IMR-90 (cell line): ENCODE measurements around the gene STX8. TPM values are rescaled to one million over a fixed set of nuclear protein-coding genes. Genes with fewer than 3 reads are reported as not detected.

Experiments used
- ATAC-seq: fragments of 200-7000 bp; cut with Tn5 transposase; 2 replicates; pipeline ENCODE4 v1.9.1; 2020; ENCODE audit warnings: low read depth, mild to moderate bottlenecking, moderate library complexity
- BruUV-seq: library from RNA; stranded (reverse); fragments of 400-500 nt; replicated peaks from 2 replicates; lab custom pipeline; 2021; lab: Mats Ljungman, UMichigan
- CTCF ChIA-PET: fragments of 300-600 bp; formaldehyde crosslinking; extraction: SDS; loops from one replicate; lab custom pipeline; 2021; ENCODE audit warnings: antibody characterized with exemption; lab: Yijun Ruan, JAX
- POLR2A ChIA-PET: fragments of 300-600 bp; sonication (Branson Sonifier 250); formaldehyde crosslinking; loops from one replicate; lab custom pipeline; 2022; ENCODE audit warnings: antibody characterized with exemption; ENCODE audit not compliant: unreplicated experiment; lab: Charles Lee
- DNase-seq: peaks from one replicate; pipeline ENCODE4 v3.0.0; 2013
- H2AFZ ChIP-seq: replicated peaks from 2 replicates; pipeline ENCODE3; 2013; ENCODE audit warnings: low read length, mild to moderate bottlenecking; ENCODE audit not compliant: poor library complexity
- H2AK5ac ChIP-seq: 2 replicates; pipeline ENCODE4 v1.6.1; 2013; ENCODE audit warnings: low read depth, low read length, inconsistent platforms
- H2AK9ac ChIP-seq: replicated peaks from 2 replicates; pipeline ENCODE3; 2013; ENCODE audit warnings: mild to moderate bottlenecking, low read depth, low read length, moderate library complexity; ENCODE audit not compliant: poor library complexity
- H2BK120ac ChIP-seq: 2 replicates; pipeline ENCODE4 v1.6.1; 2013; ENCODE audit warnings: low read depth, low read length, inconsistent platforms
- H2BK15ac ChIP-seq: 3 replicates; pipeline ENCODE4 v1.6.1; 2013; ENCODE audit warnings: low read depth, low read length, inconsistent platforms
- H2BK20ac ChIP-seq: 2 replicates; pipeline ENCODE4 v1.6.1; 2013; ENCODE audit warnings: low read depth, mild to moderate bottlenecking, inconsistent platforms, low read length, moderate library complexity
- H2BK5ac ChIP-seq: 2 replicates; pipeline ENCODE4 v1.6.1; 2013; ENCODE audit warnings: mild to moderate bottlenecking, low read depth, low read length, inconsistent platforms; ENCODE audit not compliant: poor library complexity, severe bottlenecking
- H3K14ac ChIP-seq: replicated peaks from 2 replicates; pipeline ENCODE4 v1.6.1; 2013; ENCODE audit warnings: low read depth, low read length, inconsistent platforms
- H3K18ac ChIP-seq: 2 replicates; pipeline ENCODE4 v1.6.1; 2013; ENCODE audit warnings: low read depth, low read length, control low read depth
- H3K23ac ChIP-seq: 2 replicates; pipeline ENCODE4 v1.6.1; 2013; ENCODE audit warnings: low read depth, low read length, inconsistent platforms
- H3K27ac ChIP-seq: 2 replicates; pipeline ENCODE4 v1.5.1; 2013; ENCODE audit warnings: mild to moderate bottlenecking, control low read depth, low read length; ENCODE audit not compliant: insufficient read depth
- H3K27me3 ChIP-seq: 2 replicates; pipeline ENCODE4 v1.6.1; 2013; ENCODE audit warnings: low read length; ENCODE audit not compliant: control insufficient read depth, insufficient read depth
- H3K36me3 ChIP-seq: 2 replicates; pipeline ENCODE4 v1.6.1; 2013; ENCODE audit warnings: low read length, mixed read lengths; ENCODE audit not compliant: control insufficient read depth, insufficient read depth
- H3K4ac ChIP-seq: 2 replicates; pipeline ENCODE4 v1.6.1; 2013; ENCODE audit warnings: low read depth, low read length, inconsistent platforms
- H3K4me1 ChIP-seq: 2 replicates; pipeline ENCODE4 v1.6.1; 2013; ENCODE audit warnings: low read length, mixed read lengths; ENCODE audit not compliant: control insufficient read depth, insufficient read depth
- H3K4me2 ChIP-seq: 2 replicates; pipeline ENCODE4 v1.6.1; 2013; ENCODE audit warnings: low read depth, mild to moderate bottlenecking, control low read depth, low read length, moderate library complexity
- H3K4me3 ChIP-seq: 2 replicates; pipeline ENCODE4 v1.5.1; 2013; ENCODE audit warnings: low read depth, mild to moderate bottlenecking, control low read depth, low read length, moderate library complexity; ENCODE audit not compliant: insufficient read depth
- H3K56ac ChIP-seq: 2 replicates; pipeline ENCODE4 v1.6.1; 2013; ENCODE audit warnings: low read length, inconsistent platforms; ENCODE audit not compliant: insufficient read depth; ENCODE audit errors: extremely low read depth
- H3K79me1 ChIP-seq, 2 experiments: 2 replicates each; pipeline ENCODE4 v1.6.1; 2013; ENCODE audit warnings: low read length in 2 of 2, inconsistent platforms in 1 of 2, low read depth in 1 of 2
- H3K9ac ChIP-seq: 2 replicates; pipeline ENCODE4 v1.6.1; 2013; ENCODE audit warnings: low read depth, low read length, control low read depth
- H3K9me1 ChIP-seq: 2 replicates; pipeline ENCODE4 v1.6.1; 2013; ENCODE audit warnings: low read length, inconsistent platforms; ENCODE audit not compliant: insufficient read depth
- H3K9me3 ChIP-seq: 2 replicates; pipeline ENCODE4 v1.6.1; 2013; ENCODE audit warnings: low read length; ENCODE audit not compliant: control insufficient read depth, insufficient read depth
- H4K20me1 ChIP-seq: 2 replicates; pipeline ENCODE4 v1.6.1; 2013; ENCODE audit warnings: low read length, inconsistent platforms; ENCODE audit not compliant: insufficient read depth
- H4K5ac ChIP-seq: 2 replicates; pipeline ENCODE4 v1.6.1; 2013; ENCODE audit warnings: mild to moderate bottlenecking, low read depth, low read length, control low read depth
- H4K8ac ChIP-seq, 2 experiments: 2 replicates each; pipeline ENCODE4 v1.6.1; 2013; ENCODE audit warnings: low read depth in 2 of 2, low read length in 2 of 2, control low read depth in 1 of 2, inconsistent platforms in 1 of 2
- H4K91ac ChIP-seq: 2 replicates; pipeline ENCODE4 v1.6.1; 2013; ENCODE audit warnings: low read depth, low read length, inconsistent platforms; ENCODE audit not compliant: insufficient read depth
- BHLHE40 ChIP-seq: fragments of 150-350 bp; IDR thresholded peaks from 2 replicates; pipeline ENCODE4 v1.6.1; 2016; ENCODE audit warnings: mild to moderate bottlenecking, low read depth, low read length
- CEBPB ChIP-seq: IDR thresholded peaks from 2 replicates; pipeline ENCODE4 v1.6.1; 2012; ENCODE audit warnings: low read depth, low read length, improper control_type of control experiment
- CHD1 ChIP-seq: IDR thresholded peaks from 2 replicates; pipeline ENCODE4 v1.6.1; 2012; ENCODE audit warnings: low read depth, low read length, improper control_type of control experiment
- CTCF ChIP-seq: conservative IDR thresholded peaks from 2 replicates; pipeline ENCODE4 v1.5.1; 2012; ENCODE audit warnings: mild to moderate bottlenecking, low read depth, low read length, improper control_type of control experiment
- ELK1 ChIP-seq: fragments of 150-350 bp; IDR thresholded peaks from 2 replicates; pipeline ENCODE4 v1.6.1; 2016; ENCODE audit warnings: low read depth, mild to moderate bottlenecking, low read length, moderate library complexity, borderline replicate concordance
- FOS ChIP-seq: fragments of 150-350 bp; IDR thresholded peaks from 2 replicates; pipeline ENCODE4 v1.6.1; 2016; ENCODE audit warnings: low read depth, low read length
- MAFK ChIP-seq: IDR thresholded peaks from 2 replicates; pipeline ENCODE4 v1.6.1; 2012; ENCODE audit warnings: low read depth, low read length, improper control_type of control experiment
- MAZ ChIP-seq: IDR thresholded peaks from 2 replicates; pipeline ENCODE4 v1.6.1; 2012; ENCODE audit warnings: low read depth, mild to moderate bottlenecking, low read length, improper control_type of control experiment, moderate library complexity, borderline replicate concordance
- MXI1 ChIP-seq: IDR thresholded peaks from 2 replicates; pipeline ENCODE4 v1.6.1; 2012; ENCODE audit warnings: low read depth, mild to moderate bottlenecking, low read length, moderate library complexity, borderline replicate concordance
- NFE2L2 ChIP-seq: fragments of 150-350 bp; IDR thresholded peaks from 2 replicates; pipeline ENCODE4 v1.6.1; 2016; ENCODE audit warnings: low read depth, mild to moderate bottlenecking, low read length
- POLR2A ChIP-seq: IDR thresholded peaks from 2 replicates; pipeline ENCODE4 v1.6.1; 2012; ENCODE audit warnings: mild to moderate bottlenecking, low read depth, low read length
- RAD21 ChIP-seq: IDR thresholded peaks from 2 replicates; pipeline ENCODE4 v1.6.1; 2012; ENCODE audit warnings: low read length, improper control_type of control experiment
- RCOR1 ChIP-seq: IDR thresholded peaks from 2 replicates; pipeline ENCODE4 v1.6.1; 2012; ENCODE audit warnings: mild to moderate bottlenecking, low read length, improper control_type of control experiment; ENCODE audit not compliant: insufficient replicate concordance
- RFX5 ChIP-seq: IDR thresholded peaks from 2 replicates; pipeline ENCODE4 v1.8.0; 2012; ENCODE audit warnings: low read depth, mild to moderate bottlenecking, low read length, moderate library complexity
- SMC3 ChIP-seq: fragments of 150-350 bp; IDR thresholded peaks from 2 replicates; pipeline ENCODE4 v1.6.1; 2016; ENCODE audit warnings: low read depth, mild to moderate bottlenecking, antibody characterized with exemption, low read length, moderate library complexity
- USF2 ChIP-seq: fragments of 150-350 bp; IDR thresholded peaks from 2 replicates; pipeline ENCODE4 v1.6.1; 2017; ENCODE audit warnings: mild to moderate bottlenecking, antibody characterized with exemption, low read length, low read depth
- WGBS, 2 experiments: methylation state at CpG; one replicate each; pipeline versions ENCODE4 v1.1.5 to v1.1.7; 2013; ENCODE audit warnings: missing lambda C conversion rate in 2 of 2; ENCODE audit not compliant: insufficient read length in 1 of 2; ENCODE audit errors: extremely low coverage in 2 of 2; 5-methylcytosine and 5-hydroxymethylcytosine counted together
- dilution Hi-C: fragments of 300-500 bp; cut with HindIII; formaldehyde crosslinking; loops from one replicate; pipeline ENCODE4 v1.14.3; 2018; ENCODE audit warnings: low sequenced_read_pairs; ENCODE audit not compliant: unreplicated experiment
- in situ Hi-C: fragments of 300-500 bp; cut with MboI; formaldehyde crosslinking; loops from 3 replicates; pipeline ENCODE4 v1.14.3; 2019; ENCODE audit warnings: low sequenced_read_pairs, inconsistent platforms, mixed read lengths
- intact Hi-C: fragments of 100-400 bp; cut with micrococcal nuclease; formaldehyde crosslinking; loops from 2 replicates; pipeline ENCODE4 v1.10.0; 2022
- polyA plus RNA-seq, 3 experiments: library from polyadenylated mRNA; depleted of rRNA; stranded (reverse); fragments of >200 nt; gene quantifications; 2 replicates each; pipeline ENCODE4 v1.2.3, GENCODE V29; 2012; ENCODE audit warnings: low replicate concordance in 1 of 3
- total RNA-seq: library from RNA; depleted of rRNA; stranded (reverse); fragments of >200 nt; gene quantifications from 2 replicates; pipeline ENCODE4 v1.2.3, GENCODE V29; 2012

The STX8 gene
- total and polyA plus RNA-seq, 2 of the 4 experiments (the other 2 are of a cell fraction) = 26.5 to 47.0 TPM

- TF ChIP-seq CTCF (no peak), MAZ (no peak), MAFK (no peak), ELK1 (no peak), RCOR1 (no peak), NFE2L2 (no peak), BHLHE40 (no peak), RAD21 (no peak), FOS (no peak), MXI1 (no peak), SMC3 (no peak), CEBPB (no peak), RFX5 (no peak), POLR2A (no peak), USF2 (no peak), CHD1 (no peak)
- Histone ChIP-seq H3K36me3 (no peaks in the 10 kb centered on the region), H3K27ac (no peak overlapping the region), H2AK9ac (no peak overlapping the region), H3K4ac (no peak overlapping the region), H3K9me3 (peaks cover 2% of the 10 kb centered on the region; the same call in 1 of the 2 replicates), H3K18ac (no peak overlapping the region), H3K9me1 (no peaks in the 10 kb centered on the region; the same call in 1 of the 2 replicates), H3K27me3 (no peaks in the 10 kb centered on the region), H2BK15ac (no peak overlapping the region), H4K5ac (no peak overlapping the region), H3K23ac (no peak overlapping the region), H2AK5ac (no peak overlapping the region), H4K91ac (no peak overlapping the region), H3K14ac (no peak overlapping the region), H4K20me1 (no peaks in the 10 kb centered on the region), H3K56ac (no peak overlapping the region), H3K9ac (no peak overlapping the region), H3K79me1 (no peaks in the 10 kb centered on the region), H2BK120ac (no peak overlapping the region), H2BK20ac (no peak overlapping the region), H4K8ac (no peak overlapping the region), H3K4me1 (no peaks in the 10 kb centered on the region), H2BK5ac (no peak overlapping the region), H2AFZ (no peak overlapping the region), H3K4me3 (no peak overlapping the region), H3K4me2 (no peak overlapping the region)
- intact Hi-C loops = no loop called here
- BruUV-seq = no TSS peak
- WGBS, 2 experiments = 67% methylated on average over 3 of the region's 8 CpGs; no CpG with 5 or more reads in 1 of the 2 experiments
- in situ Hi-C loops = no loop called here
- DNase-seq (no peak), ATAC-seq (no peak)
- ChIA-PET POLR2A (no interaction called here), CTCF (no interaction called here)
- dilution Hi-C loops = loop anchor here (25.0 kb wide), 1 partner anchor 88 kb away; no protein-coding TSS in a partner anchor
Observed at GRCh38 chr17:9424071-9424640, 151.5 kb downstream of the STX8 start.
